Ishikawa (cell line): ENCODE data around the gene FLYWCH1.

Source experiments
- CEBPB ChIP-seq: IDR thresholded peaks from 2 replicates; pipeline ENCODE4 v1.6.1; 2012
- CREB1 ChIP-seq: IDR thresholded peaks from 2 replicates; pipeline ENCODE4 v1.6.1; 2012; ENCODE audit warnings: low read depth
- EGR1 ChIP-seq: IDR thresholded peaks from 2 replicates; pipeline ENCODE4 v1.6.1; 2012
- EP300 ChIP-seq: IDR thresholded peaks from 2 replicates; pipeline ENCODE4 v1.6.1; 2012; ENCODE audit warnings: borderline replicate concordance
- FOXM1 ChIP-seq: IDR thresholded peaks from 2 replicates; pipeline ENCODE4 v1.6.1; 2012; ENCODE audit warnings: low read depth, borderline replicate concordance
- NFIC ChIP-seq: IDR thresholded peaks from 2 replicates; pipeline ENCODE4 v1.6.1; 2012
- RAD21 ChIP-seq: IDR thresholded peaks from 2 replicates; pipeline ENCODE4 v1.6.1; 2012; ENCODE audit warnings: low read depth
- TAF1 ChIP-seq: IDR thresholded peaks from 2 replicates; pipeline ENCODE4 v1.6.1; 2012; ENCODE audit warnings: low read depth, mild to moderate bottlenecking
- TCF12 ChIP-seq: IDR thresholded peaks from 2 replicates; pipeline ENCODE4 v1.6.1; 2012; ENCODE audit warnings: low read depth
- TEAD4 ChIP-seq: IDR thresholded peaks from 2 replicates; pipeline ENCODE4 v1.6.1; 2012
- YY1 ChIP-seq: IDR thresholded peaks from 2 replicates; pipeline ENCODE4 v1.6.1; 2012; ENCODE audit warnings: low read depth
- ZBTB7A ChIP-seq: IDR thresholded peaks from 2 replicates; pipeline ENCODE4 v1.6.1; 2012; ENCODE audit warnings: low read depth
- TF ChIP-seq, protein P1 (sequence below): IDR thresholded peaks from 2 replicates; pipeline ENCODE4 v1.6.1; 2012
- TF ChIP-seq, protein P2 (sequence below): IDR thresholded peaks from 2 replicates; pipeline ENCODE4 v1.6.1; 2012; ENCODE audit warnings: low read depth, mild to moderate bottlenecking
- TF ChIP-seq, protein P3 (sequence below): IDR thresholded peaks from 2 replicates; pipeline ENCODE4 v1.6.1; 2012

FLYWCH1 gene

DNA sequence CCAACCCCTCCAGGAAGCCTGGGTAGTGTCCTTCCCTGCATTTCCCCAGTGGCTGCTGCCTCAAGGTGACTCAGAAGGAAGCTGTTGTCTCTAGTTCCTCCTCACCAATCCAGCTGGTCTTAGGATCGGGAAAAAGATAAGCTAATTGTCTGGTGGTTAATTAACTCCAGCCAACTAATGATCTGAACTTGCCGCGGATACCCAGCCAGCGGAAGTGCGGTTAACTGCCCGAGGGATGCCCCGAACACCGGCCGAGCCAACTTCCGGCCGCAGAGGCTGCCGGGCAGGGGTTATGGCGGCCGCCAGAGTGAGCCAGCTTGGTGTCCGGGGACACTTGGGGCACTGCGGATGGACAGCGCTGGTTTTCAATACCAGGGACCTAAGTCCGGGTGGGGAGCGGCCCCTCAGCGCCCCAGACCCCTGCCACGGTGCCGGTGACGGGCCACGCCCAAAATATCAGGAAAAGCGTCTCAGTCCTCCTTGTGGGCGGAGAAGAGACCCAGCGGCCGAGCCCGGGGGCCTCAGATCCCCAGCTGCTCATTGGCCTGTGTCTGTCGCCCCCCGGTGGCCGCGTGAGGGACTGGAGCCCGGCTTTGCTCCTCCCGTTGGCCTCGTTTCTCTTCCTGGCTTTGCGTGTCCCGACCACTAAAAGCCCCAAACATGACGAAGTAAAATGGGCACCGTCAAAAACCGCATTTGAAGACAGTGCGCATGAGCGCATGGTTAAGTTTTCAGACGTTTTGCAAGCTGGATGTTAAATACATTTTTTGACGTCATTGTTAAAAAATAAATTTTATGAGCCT, 43.5 kb upstream of the FLYWCH1 start:
- TF ChIP-seq, protein P1, sequence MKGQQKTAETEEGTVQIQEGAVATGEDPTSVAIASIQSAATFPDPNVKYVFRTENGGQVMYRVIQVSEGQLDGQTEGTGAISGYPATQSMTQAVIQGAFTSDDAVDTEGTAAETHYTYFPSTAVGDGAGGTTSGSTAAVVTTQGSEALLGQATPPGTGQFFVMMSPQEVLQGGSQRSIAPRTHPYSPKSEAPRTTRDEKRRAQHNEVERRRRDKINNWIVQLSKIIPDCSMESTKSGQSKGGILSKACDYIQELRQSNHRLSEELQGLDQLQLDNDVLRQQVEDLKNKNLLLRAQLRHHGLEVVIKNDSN, result 0 out of 2 replicates have a peak, but pooled peaks have one; percentile 9
- 0 out of 2 replicates have a peak, but pooled peaks have one; percentile 19 for TF ChIP-seq NFIC
- TF ChIP-seq RAD21, result peak; percentile 92
- TF ChIP-seq CREB1, result no peak
- peak; percentile 98 for TF ChIP-seq YY1
- 0 out of 2 replicates have a peak, but pooled peaks have one; percentile 30 for TF ChIP-seq EGR1
- no peak for TF ChIP-seq CEBPB
- TF ChIP-seq FOXM1, result no peak
- 0 out of 2 replicates have a peak, but pooled peaks have one; percentile 22 for TF ChIP-seq EP300
- TF ChIP-seq TAF1, result peak; percentile 96
- peak; percentile 76; the same call in 1 of the 2 replicates for TF ChIP-seq TCF12
- TF ChIP-seq, protein P2, sequence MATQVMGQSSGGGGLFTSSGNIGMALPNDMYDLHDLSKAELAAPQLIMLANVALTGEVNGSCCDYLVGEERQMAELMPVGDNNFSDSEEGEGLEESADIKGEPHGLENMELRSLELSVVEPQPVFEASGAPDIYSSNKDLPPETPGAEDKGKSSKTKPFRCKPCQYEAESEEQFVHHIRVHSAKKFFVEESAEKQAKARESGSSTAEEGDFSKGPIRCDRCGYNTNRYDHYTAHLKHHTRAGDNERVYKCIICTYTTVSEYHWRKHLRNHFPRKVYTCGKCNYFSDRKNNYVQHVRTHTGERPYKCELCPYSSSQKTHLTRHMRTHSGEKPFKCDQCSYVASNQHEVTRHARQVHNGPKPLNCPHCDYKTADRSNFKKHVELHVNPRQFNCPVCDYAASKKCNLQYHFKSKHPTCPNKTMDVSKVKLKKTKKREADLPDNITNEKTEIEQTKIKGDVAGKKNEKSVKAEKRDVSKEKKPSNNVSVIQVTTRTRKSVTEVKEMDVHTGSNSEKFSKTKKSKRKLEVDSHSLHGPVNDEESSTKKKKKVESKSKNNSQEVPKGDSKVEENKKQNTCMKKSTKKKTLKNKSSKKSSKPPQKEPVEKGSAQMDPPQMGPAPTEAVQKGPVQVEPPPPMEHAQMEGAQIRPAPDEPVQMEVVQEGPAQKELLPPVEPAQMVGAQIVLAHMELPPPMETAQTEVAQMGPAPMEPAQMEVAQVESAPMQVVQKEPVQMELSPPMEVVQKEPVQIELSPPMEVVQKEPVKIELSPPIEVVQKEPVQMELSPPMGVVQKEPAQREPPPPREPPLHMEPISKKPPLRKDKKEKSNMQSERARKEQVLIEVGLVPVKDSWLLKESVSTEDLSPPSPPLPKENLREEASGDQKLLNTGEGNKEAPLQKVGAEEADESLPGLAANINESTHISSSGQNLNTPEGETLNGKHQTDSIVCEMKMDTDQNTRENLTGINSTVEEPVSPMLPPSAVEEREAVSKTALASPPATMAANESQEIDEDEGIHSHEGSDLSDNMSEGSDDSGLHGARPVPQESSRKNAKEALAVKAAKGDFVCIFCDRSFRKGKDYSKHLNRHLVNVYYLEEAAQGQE, result no peak
- TF ChIP-seq TEAD4, result peak; percentile 6; the same call in 1 of the 2 replicates
- no peak for TF ChIP-seq ZBTB7A
- TF ChIP-seq, protein P3, sequence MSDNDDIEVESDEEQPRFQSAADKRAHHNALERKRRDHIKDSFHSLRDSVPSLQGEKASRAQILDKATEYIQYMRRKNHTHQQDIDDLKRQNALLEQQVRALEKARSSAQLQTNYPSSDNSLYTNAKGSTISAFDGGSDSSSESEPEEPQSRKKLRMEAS, result 0 out of 2 replicates have a peak, but pooled peaks have one; percentile 46

DNA sequence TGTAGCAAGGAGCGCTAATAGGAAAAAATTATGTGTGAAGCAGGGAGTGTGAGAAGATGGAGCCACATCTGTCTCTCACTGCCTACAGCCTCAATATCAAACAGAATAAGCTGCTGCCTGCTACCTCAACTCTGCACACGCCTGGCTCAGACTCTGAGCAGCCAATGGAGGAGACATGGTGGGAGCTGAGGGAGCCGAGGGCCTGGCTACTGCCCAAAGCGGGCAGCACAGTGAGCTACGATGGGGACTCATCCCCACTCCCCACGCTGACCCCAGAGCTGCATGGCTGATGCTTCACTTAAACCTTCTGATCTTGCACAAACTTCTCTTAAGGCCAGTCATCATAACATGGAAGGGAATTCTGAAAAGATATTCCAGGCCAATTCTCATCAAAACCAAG, 39.8 kb upstream of the FLYWCH1 start:
- TF ChIP-seq, protein P1, result no peak
- TF ChIP-seq, protein P2, result no peak

DNA sequence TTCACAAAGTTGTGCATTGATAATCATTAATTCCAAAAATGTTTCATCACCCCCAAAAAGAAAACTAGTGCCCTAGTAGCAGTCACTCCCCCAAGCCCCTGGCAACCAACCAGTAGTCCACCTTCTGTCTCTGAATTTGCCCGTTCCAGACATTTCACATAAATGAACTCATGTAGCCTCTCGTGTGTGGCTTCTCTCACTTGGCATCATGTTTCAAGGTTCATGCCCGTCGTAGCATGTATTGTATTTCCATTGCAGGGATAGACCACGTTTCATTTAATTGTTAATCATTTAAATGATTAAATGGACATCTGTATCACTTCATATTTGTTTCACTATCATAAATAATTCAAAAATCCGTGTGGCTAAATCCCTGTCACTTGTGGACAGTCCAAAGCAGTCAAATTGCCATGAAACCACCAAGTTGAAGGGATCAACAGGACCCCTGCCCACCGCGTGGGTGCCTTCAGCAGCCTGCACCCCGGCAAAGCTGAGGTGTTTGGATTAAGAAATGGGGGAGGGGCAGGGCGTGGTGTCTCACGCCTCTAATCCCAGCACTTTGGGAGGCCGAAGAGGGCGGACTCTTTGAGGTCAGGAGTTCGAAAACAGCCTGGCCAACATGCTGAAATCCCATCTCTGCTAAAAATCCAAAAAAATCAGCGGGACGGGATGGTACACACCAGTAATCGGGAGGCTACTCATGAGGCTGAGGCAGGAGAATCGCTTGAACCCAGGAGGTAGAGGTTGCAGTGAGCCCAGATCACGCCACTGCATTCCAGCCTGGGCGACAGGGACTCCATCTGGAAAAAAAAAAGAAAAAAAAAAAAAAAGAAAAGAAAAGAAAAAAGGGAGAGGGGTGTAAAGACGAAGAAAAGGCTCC, 37.5 kb upstream of the FLYWCH1 start:
- no peak for TF ChIP-seq EP300
- TF ChIP-seq, protein P3, result 0 out of 2 replicates have a peak, but pooled peaks have one; percentile 1
- TF ChIP-seq TCF12, result no peak

DNA sequence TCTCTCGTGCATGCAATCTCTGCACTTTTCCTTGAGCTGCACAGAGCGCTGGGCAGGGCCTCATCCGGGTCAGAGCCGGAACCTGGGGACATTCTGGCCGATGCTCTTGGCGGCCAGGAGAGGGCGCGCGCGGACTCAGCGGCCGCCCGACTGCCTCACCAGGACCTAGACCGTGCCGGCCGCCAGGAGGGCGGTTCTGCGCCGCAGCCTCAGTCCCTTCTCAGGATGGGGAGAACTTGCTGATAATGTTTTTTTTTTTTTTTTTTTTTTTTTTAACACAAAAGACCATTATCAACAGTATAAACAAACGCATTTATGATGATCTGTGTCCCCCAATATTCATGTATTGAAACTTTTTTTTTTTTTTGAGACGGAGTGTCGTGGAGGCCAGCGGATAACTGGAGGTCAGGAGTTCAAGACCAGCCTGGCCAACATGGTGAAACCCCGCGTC, 36.8 kb upstream of the FLYWCH1 start:
- peak; percentile 68; the same call in 1 of the 2 replicates for TF ChIP-seq RAD21
- TF ChIP-seq ZBTB7A, result no peak
- no peak for TF ChIP-seq NFIC

DNA sequence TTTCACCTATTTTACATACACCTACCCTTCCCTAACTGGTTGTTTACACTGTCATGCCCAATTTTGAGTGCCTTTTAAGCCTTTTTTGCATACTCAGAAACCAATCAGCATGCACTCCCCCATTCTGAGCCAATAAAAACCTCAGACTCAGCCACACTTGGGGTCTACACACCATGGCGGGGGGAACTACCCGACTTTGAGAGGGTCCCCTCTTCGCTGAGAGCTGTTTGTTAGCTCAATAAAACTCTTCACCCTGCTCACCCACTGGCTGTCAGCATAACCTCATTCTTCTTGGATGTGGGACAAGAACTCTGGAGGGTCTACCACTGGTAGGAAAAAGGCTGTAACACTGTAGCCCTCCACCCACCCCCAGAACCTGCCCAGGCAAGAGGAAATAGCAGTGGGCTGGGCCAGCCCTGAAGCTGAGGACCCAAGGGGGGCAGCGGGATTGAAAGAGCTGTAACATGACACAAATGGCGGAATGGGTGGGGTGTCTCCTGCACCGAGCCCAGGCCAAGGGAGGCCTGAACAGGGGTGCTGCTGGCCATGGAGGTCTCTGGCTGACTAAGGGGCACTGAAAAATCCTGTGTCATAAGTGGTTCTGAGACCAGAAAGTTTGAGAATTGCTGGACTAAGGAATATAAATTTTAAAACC, 31.8 kb upstream of the FLYWCH1 start:
- TF ChIP-seq YY1 (no peak), CEBPB (no peak)
